ENCODE results near the gene ATP2B2. TPM values are rescaled to one million over a fixed set of nuclear protein-coding genes. Genes with fewer than 3 reads are reported as not detected.
A peak's percentile ranks its signal among the peaks of the same experiment; 100 is the strongest.

Gene ATP2B2
- total and polyA plus RNA-seq, 2 experiments from 2014 or later: 0.42 to 0.63 TPM

DNA sequence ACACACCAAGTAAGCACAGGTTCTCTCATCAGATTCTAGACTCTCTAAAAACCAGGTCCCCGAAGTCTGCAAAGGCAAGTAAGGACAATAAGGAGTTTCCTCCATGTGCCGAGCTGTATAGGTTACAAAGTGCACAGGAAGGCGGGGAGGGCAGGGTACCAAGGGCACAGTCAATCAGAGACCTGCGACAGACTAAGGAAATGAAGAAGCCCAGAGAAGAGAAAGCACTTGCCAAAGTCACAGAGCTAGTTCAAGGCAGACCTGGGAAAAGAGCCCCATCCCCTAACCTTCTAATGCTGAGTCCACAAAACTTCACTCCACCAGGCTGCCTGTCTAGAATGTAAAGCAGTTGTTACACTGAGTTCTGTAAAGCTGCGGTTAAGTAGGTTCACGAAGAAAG lies 186.1 kb downstream of the ATP2B2 start:
- H3K4me3 ChIP-seq: peak overlapping the region; percentile 37; the same call in 1 of the 2 replicates
- peaks cover 5% of the 10 kb centered on the region for H3K4me1 Mint-ChIP-seq

More for the DNA sequence above, 186.1 kb downstream of the ATP2B2 start:
- H3K4me3 Mint-ChIP-seq: peak overlapping the region; percentile 96
- Histone ChIP-seq H3K27ac (ENCODE audit: low read depth) (no peak overlapping the region), H4K20me1 (replicated peaks; ENCODE audit: insufficient read depth) (peaks cover 24% of the 10 kb centered on the region), H3K4me1 (ENCODE audit: insufficient read depth) (no peaks in the 10 kb centered on the region), H3K79me2 (replicated peaks; ENCODE audit: insufficient read depth) (peaks cover 31% of the 10 kb centered on the region), H3K4me2 (peak overlapping the region; percentile 63; the same call in 1 of the 2 replicates), H3K27me3 (ENCODE audit: insufficient read depth) (no peaks in the 10 kb centered on the region), H3K36me3 (ENCODE audit: insufficient read depth) (peaks cover 18% of the 10 kb centered on the region), H2AFZ (no peak overlapping the region), H3F3A (replicated peaks; ENCODE audit: low read depth) (no peaks in the 10 kb centered on the region), H3K9me2 (ENCODE audit: insufficient read depth) (no peaks in the 10 kb centered on the region)
- DNase-seq (ENCODE audit: low spot score): no peak
- no peaks in the 10 kb centered on the region for H3K9me3 Mint-ChIP-seq
- peaks cover 12% of the 10 kb centered on the region for H3K27me3 Mint-ChIP-seq (ENCODE audit: insufficient read depth, low read depth, poor library complexity)
- ATAC-seq: no peak
- no peak overlapping the region for H3K27ac Mint-ChIP-seq
- TF ChIP-seq, protein P1, sequence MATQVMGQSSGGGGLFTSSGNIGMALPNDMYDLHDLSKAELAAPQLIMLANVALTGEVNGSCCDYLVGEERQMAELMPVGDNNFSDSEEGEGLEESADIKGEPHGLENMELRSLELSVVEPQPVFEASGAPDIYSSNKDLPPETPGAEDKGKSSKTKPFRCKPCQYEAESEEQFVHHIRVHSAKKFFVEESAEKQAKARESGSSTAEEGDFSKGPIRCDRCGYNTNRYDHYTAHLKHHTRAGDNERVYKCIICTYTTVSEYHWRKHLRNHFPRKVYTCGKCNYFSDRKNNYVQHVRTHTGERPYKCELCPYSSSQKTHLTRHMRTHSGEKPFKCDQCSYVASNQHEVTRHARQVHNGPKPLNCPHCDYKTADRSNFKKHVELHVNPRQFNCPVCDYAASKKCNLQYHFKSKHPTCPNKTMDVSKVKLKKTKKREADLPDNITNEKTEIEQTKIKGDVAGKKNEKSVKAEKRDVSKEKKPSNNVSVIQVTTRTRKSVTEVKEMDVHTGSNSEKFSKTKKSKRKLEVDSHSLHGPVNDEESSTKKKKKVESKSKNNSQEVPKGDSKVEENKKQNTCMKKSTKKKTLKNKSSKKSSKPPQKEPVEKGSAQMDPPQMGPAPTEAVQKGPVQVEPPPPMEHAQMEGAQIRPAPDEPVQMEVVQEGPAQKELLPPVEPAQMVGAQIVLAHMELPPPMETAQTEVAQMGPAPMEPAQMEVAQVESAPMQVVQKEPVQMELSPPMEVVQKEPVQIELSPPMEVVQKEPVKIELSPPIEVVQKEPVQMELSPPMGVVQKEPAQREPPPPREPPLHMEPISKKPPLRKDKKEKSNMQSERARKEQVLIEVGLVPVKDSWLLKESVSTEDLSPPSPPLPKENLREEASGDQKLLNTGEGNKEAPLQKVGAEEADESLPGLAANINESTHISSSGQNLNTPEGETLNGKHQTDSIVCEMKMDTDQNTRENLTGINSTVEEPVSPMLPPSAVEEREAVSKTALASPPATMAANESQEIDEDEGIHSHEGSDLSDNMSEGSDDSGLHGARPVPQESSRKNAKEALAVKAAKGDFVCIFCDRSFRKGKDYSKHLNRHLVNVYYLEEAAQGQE (IDR thresholded peaks at IDR 0.05; ENCODE audit: unreplicated experiment): no peak
- TF ChIP-seq POLR2AphosphoS5 (IDR thresholded peaks at IDR 0.05; ENCODE audit: low read depth): no peak
- no peak for TF ChIP-seq NANOG (IDR thresholded peaks at IDR 0.05; ENCODE audit: borderline replicate concordance)
- TF ChIP-seq CREB1 (CRISPR knock-in tag; IDR thresholded peaks at IDR 0.05; ENCODE audit: low read depth): no peak
- TF ChIP-seq, protein P2, sequence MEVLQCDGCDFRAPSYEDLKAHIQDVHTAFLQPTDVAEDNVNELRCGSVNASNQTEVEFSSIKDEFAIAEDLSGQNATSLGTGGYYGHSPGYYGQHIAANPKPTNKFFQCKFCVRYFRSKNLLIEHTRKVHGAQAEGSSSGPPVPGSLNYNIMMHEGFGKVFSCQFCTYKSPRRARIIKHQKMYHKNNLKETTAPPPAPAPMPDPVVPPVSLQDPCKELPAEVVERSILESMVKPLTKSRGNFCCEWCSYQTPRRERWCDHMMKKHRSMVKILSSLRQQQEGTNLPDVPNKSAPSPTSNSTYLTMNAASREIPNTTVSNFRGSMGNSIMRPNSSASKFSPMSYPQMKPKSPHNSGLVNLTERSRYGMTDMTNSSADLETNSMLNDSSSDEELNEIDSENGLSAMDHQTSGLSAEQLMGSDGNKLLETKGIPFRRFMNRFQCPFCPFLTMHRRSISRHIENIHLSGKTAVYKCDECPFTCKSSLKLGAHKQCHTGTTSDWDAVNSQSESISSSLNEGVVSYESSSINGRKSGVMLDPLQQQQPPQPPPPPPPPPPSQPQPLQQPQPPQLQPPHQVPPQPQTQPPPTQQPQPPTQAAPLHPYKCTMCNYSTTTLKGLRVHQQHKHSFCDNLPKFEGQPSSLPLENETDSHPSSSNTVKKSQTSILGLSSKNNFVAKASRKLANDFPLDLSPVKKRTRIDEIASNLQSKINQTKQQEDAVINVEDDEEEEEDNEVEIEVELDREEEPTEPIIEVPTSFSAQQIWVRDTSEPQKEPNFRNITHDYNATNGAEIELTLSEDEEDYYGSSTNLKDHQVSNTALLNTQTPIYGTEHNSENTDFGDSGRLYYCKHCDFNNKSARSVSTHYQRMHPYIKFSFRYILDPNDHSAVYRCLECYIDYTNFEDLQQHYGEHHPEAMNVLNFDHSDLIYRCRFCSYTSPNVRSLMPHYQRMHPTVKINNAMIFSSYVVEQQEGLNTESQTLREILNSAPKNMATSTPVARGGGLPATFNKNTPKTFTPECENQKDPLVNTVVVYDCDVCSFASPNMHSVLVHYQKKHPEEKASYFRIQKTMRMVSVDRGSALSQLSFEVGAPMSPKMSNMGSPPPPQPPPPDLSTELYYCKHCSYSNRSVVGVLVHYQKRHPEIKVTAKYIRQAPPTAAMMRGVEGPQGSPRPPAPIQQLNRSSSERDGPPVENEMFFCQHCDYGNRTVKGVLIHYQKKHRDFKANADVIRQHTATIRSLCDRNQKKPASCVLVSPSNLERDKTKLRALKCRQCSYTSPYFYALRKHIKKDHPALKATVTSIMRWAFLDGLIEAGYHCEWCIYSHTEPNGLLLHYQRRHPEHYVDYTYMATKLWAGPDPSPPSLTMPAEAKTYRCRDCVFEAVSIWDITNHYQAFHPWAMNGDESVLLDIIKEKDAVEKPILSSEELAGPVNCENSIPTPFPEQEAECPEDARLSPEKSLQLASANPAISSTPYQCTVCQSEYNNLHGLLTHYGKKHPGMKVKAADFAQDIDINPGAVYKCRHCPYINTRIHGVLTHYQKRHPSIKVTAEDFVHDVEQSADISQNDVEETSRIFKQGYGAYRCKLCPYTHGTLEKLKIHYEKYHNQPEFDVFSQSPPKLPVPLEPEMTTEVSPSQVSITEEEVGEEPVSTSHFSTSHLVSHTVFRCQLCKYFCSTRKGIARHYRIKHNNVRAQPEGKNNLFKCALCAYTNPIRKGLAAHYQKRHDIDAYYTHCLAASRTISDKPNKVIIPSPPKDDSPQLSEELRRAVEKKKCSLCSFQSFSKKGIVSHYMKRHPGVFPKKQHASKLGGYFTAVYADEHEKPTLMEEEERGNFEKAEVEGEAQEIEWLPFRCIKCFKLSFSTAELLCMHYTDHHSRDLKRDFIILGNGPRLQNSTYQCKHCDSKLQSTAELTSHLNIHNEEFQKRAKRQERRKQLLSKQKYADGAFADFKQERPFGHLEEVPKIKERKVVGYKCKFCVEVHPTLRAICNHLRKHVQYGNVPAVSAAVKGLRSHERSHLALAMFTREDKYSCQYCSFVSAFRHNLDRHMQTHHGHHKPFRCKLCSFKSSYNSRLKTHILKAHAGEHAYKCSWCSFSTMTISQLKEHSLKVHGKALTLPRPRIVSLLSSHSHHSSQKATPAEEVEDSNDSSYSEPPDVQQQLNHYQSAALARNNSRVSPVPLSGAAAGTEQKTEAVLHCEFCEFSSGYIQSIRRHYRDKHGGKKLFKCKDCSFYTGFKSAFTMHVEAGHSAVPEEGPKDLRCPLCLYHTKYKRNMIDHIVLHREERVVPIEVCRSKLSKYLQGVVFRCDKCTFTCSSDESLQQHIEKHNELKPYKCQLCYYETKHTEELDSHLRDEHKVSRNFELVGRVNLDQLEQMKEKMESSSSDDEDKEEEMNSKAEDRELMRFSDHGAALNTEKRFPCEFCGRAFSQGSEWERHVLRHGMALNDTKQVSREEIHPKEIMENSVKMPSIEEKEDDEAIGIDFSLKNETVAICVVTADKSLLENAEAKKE (CRISPR knock-in tag; IDR thresholded peaks at IDR 0.05): no peak
- TF ChIP-seq, protein P3, sequence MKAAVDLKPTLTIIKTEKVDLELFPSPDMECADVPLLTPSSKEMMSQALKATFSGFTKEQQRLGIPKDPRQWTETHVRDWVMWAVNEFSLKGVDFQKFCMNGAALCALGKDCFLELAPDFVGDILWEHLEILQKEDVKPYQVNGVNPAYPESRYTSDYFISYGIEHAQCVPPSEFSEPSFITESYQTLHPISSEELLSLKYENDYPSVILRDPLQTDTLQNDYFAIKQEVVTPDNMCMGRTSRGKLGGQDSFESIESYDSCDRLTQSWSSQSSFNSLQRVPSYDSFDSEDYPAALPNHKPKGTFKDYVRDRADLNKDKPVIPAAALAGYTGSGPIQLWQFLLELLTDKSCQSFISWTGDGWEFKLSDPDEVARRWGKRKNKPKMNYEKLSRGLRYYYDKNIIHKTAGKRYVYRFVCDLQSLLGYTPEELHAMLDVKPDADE (IDR thresholded peaks at IDR 0.05): no peak
- TF ChIP-seq STAT1 (IDR thresholded peaks at IDR 0.05; ENCODE audit: unreplicated experiment): no peak
- TF ChIP-seq JUNB (IDR thresholded peaks at IDR 0.05; ENCODE audit: unreplicated experiment): no peak
- TF ChIP-seq ZNF114 (CRISPR knock-in tag; IDR thresholded peaks at IDR 0.05): no peak
- no peak for TF ChIP-seq EZH2 (IDR thresholded peaks at IDR 0.05; ENCODE audit: low read depth, unreplicated experiment)
- no peak for TF ChIP-seq ZNF331 (CRISPR knock-in tag; IDR thresholded peaks at IDR 0.05; ENCODE audit: low read depth)
- TF ChIP-seq EZH2phosphoT487 (IDR thresholded peaks at IDR 0.05; ENCODE audit: unreplicated experiment): no peak
- TF ChIP-seq, protein P4, sequence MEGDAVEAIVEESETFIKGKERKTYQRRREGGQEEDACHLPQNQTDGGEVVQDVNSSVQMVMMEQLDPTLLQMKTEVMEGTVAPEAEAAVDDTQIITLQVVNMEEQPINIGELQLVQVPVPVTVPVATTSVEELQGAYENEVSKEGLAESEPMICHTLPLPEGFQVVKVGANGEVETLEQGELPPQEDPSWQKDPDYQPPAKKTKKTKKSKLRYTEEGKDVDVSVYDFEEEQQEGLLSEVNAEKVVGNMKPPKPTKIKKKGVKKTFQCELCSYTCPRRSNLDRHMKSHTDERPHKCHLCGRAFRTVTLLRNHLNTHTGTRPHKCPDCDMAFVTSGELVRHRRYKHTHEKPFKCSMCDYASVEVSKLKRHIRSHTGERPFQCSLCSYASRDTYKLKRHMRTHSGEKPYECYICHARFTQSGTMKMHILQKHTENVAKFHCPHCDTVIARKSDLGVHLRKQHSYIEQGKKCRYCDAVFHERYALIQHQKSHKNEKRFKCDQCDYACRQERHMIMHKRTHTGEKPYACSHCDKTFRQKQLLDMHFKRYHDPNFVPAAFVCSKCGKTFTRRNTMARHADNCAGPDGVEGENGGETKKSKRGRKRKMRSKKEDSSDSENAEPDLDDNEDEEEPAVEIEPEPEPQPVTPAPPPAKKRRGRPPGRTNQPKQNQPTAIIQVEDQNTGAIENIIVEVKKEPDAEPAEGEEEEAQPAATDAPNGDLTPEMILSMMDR (conservative IDR thresholded peaks at IDR 0.05; ENCODE audit: low read depth in 2 of 2): no peak
- H3K36me3 Mint-ChIP-seq (ENCODE audit: low read depth): peaks cover 41% of the 10 kb centered on the region

All from GM23338 (cell line).